Measurements from ENCODE around the gene AMPH. TPM values are rescaled to one million over a fixed set of nuclear protein-coding genes. Genes with fewer than 3 reads are reported as not detected.

The AMPH gene
- polyA plus RNA-seq, 6 donors from 2014 or later = 0.16 TPM; not detected in 5

GRCh38 chr7:38506756-38507155 is 124.4 kb downstream of the AMPH start:
- Mint-ChIP-seq H3K4me1 (no peaks in the 10 kb centered on the region), H3K4me3 (no peak overlapping the region), H3K27me3 (peaks cover 8 to 19% (median 18%) of the 10 kb centered on the region in 3 donors), H3K36me3 (no peaks in the 10 kb centered on the region), H3K27ac (no peak overlapping the region), H3K9me3 (no peaks in the 10 kb centered on the region)
- ATAC-seq (ENCODE audit: low read depth in 2 of 2) (no peak), DNase-seq (no peak)

GRCh38 chr7:38506004-38506403 is 125.2 kb downstream of the AMPH start:
- Mint-ChIP-seq H3K9me3 (no peaks in the 10 kb centered on the region), H3K4me1 (no peaks in the 10 kb centered on the region), H3K36me3 (no peaks in the 10 kb centered on the region), H3K27ac (no peak overlapping the region), H3K4me3 (no peak overlapping the region), H3K27me3 (peaks cover 8 to 19% (median 18%) of the 10 kb centered on the region in 3 donors)
- DNase-seq (no peak), ATAC-seq (ENCODE audit: low read depth in 2 of 2) (no peak)

GRCh38 chr7:38504684-38505083 is 126.5 kb downstream of the AMPH start:
- ATAC-seq (ENCODE audit: low read depth in 2 of 2) (no peak), DNase-seq (no peak)
- Mint-ChIP-seq H3K4me1 (no peaks in the 10 kb centered on the region), H3K9me3 (no peaks in the 10 kb centered on the region), H3K4me3 (no peak overlapping the region), H3K27me3 (peaks cover 8 to 24% (median 19%) of the 10 kb centered on the region in 3 donors), H3K27ac (no peak overlapping the region), H3K36me3 (no peaks in the 10 kb centered on the region)

- H3K36me3 Mint-ChIP-seq = no peaks in the 10 kb centered on the region
- no peak for DNase-seq
- no peak overlapping the region for H3K27ac Mint-ChIP-seq
These were observed 128.3 kb downstream of the AMPH start for GRCh38 chr7:38502848-38503247.

GRCh38 chr7:38502289-38502688 is 128.9 kb downstream of the AMPH start:
- Mint-ChIP-seq H3K4me3 (no peak overlapping the region), H3K27me3 (peaks cover 13 to 36% (median 25%) of the 10 kb centered on the region in 3 donors), H3K4me1 (no peaks in the 10 kb centered on the region), H3K9me3 (no peaks in the 10 kb centered on the region), H3K27ac (peak overlapping the region in 1 of 6 donors; percentile 59), H3K36me3 (no peaks in the 10 kb centered on the region)
- DNase-seq (no peak), ATAC-seq (ENCODE audit: low read depth in 2 of 2) (no peak)

More at GRCh38 chr7:38502848-38503247, 128.3 kb downstream of the AMPH start:
- peaks cover 11 to 36% (median 25%) of the 10 kb centered on the region in 3 donors for H3K27me3 Mint-ChIP-seq
- no peaks in the 10 kb centered on the region for H3K9me3 Mint-ChIP-seq
- ATAC-seq (ENCODE audit: low read depth in 2 of 2) = no peak
- no peaks in the 10 kb centered on the region for H3K4me1 Mint-ChIP-seq
- no peak overlapping the region for H3K4me3 Mint-ChIP-seq

GRCh38 chr7:38492010-38492409 is 139.2 kb downstream of the AMPH start:
- no peaks in the 10 kb centered on the region for H3K4me1 Mint-ChIP-seq
- ATAC-seq (ENCODE audit: low read depth in 2 of 2) (no peak), DNase-seq (no peak)
- H3K4me3 Mint-ChIP-seq = no peak overlapping the region
- no peaks in the 10 kb centered on the region for H3K36me3 Mint-ChIP-seq
- peaks cover 0 to 3% (median 0%) of the 10 kb centered on the region in 7 donors for H3K9me3 Mint-ChIP-seq
- H3K27ac Mint-ChIP-seq = peak overlapping the region in 1 of 6 donors; percentile 7
- H3K27me3 Mint-ChIP-seq = peaks cover 0 to 17% (median 8%) of the 10 kb centered on the region in 3 donors

GRCh38 chr7:38482521-38482920 is 148.7 kb downstream of the AMPH start:
- Mint-ChIP-seq H3K27ac (no peak overlapping the region), H3K4me3 (no peak overlapping the region), H3K36me3 (peaks cover 23 to 29% of the 10 kb centered on the region in 2 donors), H3K9me3 (peaks cover 9 to 44% (median 15%) of the 10 kb centered on the region in 7 donors), H3K27me3 (peaks cover 17 to 46% (median 37%) of the 10 kb centered on the region in 3 donors), H3K4me1 (no peaks in the 10 kb centered on the region)
- no peak for ATAC-seq (ENCODE audit: low read depth in 2 of 2)
- DNase-seq = no peak

- peaks cover 12 to 51% (median 17%) of the 10 kb centered on the region in 7 donors for H3K9me3 Mint-ChIP-seq
- H3K36me3 Mint-ChIP-seq = peaks cover 23 to 34% of the 10 kb centered on the region in 2 donors
- no peak for ATAC-seq (ENCODE audit: low read depth in 2 of 2)
- H3K27ac Mint-ChIP-seq = no peak overlapping the region
- no peak for DNase-seq
- H3K4me3 Mint-ChIP-seq = no peak overlapping the region
- H3K27me3 Mint-ChIP-seq = peaks cover 17 to 37% (median 37%) of the 10 kb centered on the region in 3 donors
- no peaks in the 10 kb centered on the region for H3K4me1 Mint-ChIP-seq
These were observed 149.8 kb downstream of the AMPH start for GRCh38 chr7:38481401-38481800.

- Mint-ChIP-seq H3K4me3 (no peak overlapping the region), H3K27me3 (peaks cover 15 to 33% (median 19%) of the 10 kb centered on the region in 3 donors), H3K4me1 (no peaks in the 10 kb centered on the region), H3K9me3 (peaks cover 6 to 41% (median 12%) of the 10 kb centered on the region in 7 donors), H3K27ac (peak overlapping the region in 1 of 6 donors; percentile 18), H3K36me3 (peaks cover 19 to 23% of the 10 kb centered on the region in 2 donors)
- no peak for ATAC-seq (ENCODE audit: low read depth in 2 of 2)
- DNase-seq = no peak
These were observed 152.8 kb downstream of the AMPH start for GRCh38 chr7:38478404-38478803.

GRCh38 chr7:38477333-38477732 is 153.8 kb downstream of the AMPH start:
- Mint-ChIP-seq H3K4me3 (peak overlapping the region in 1 of 8 donors; percentile 56), H3K27me3 (peaks cover 11 to 22% (median 12%) of the 10 kb centered on the region in 3 donors), H3K27ac (no peak overlapping the region), H3K36me3 (peaks cover 13 to 19% of the 10 kb centered on the region in 2 donors), H3K9me3 (peaks cover 2 to 30% (median 7%) of the 10 kb centered on the region in 7 donors), H3K4me1 (no peaks in the 10 kb centered on the region)
- ATAC-seq (ENCODE audit: low read depth in 2 of 2) = no peak
- no peak for DNase-seq

GRCh38 chr7:38476764-38477163 is 154.4 kb downstream of the AMPH start:
- Mint-ChIP-seq H3K9me3 (peaks cover 2 to 25% (median 7%) of the 10 kb centered on the region in 7 donors), H3K27ac (no peak overlapping the region), H3K27me3 (peaks cover 7 to 17% (median 11%) of the 10 kb centered on the region in 3 donors), H3K4me3 (no peak overlapping the region), H3K4me1 (no peaks in the 10 kb centered on the region), H3K36me3 (peaks cover 13 to 19% of the 10 kb centered on the region in 2 donors)
- no peak for ATAC-seq (ENCODE audit: low read depth in 2 of 2)
- no peak for DNase-seq

- Mint-ChIP-seq H3K27me3 (no peaks in the 10 kb centered on the region), H3K9me3 (no peaks in the 10 kb centered on the region), H3K4me1 (peaks cover 0 to 23% (median 11%) of the 10 kb centered on the region in 3 donors), H3K4me3 (no peak overlapping the region), H3K27ac (no peak overlapping the region), H3K36me3 (no peaks in the 10 kb centered on the region)
- ATAC-seq (ENCODE audit: low read depth in 2 of 2) (no peak), DNase-seq (no peak)
These were observed 165.2 kb downstream of the AMPH start for GRCh38 chr7:38465956-38466355.

GRCh38 chr7:38463277-38464225 is 167.6 kb downstream of the AMPH start:
- peaks cover 0 to 23% (median 11%) of the 10 kb centered on the region in 3 donors for H3K4me1 Mint-ChIP-seq
- peak overlapping the region in 4 of 8 donors; percentile 16 to 61 (median 50) for H3K4me3 Mint-ChIP-seq
- H3K9me3 Mint-ChIP-seq = peaks cover 0 to 5% (median 0%) of the 10 kb centered on the region in 7 donors
- peaks cover 0 to 4% (median 0%) of the 10 kb centered on the region in 3 donors for H3K27me3 Mint-ChIP-seq
- peak; percentile 4 for DNase-seq
- no peak for ATAC-seq (ENCODE audit: low read depth in 2 of 2)
- no peaks in the 10 kb centered on the region for H3K36me3 Mint-ChIP-seq
- H3K27ac Mint-ChIP-seq = peak overlapping the region in 2 of 6 donors; percentile 5 to 49

Data from naive B cell (primary cell).